HAP-1 (cell line): ENCODE data around the gene TCOF1.

ENCODE experiments used
- DNase-seq, 2 experiments: peaks; one replicate each; pipeline ENCODE4 v3.0.0-alpha.2; 2016 to 2020; ENCODE audit warnings: low spot score in 2 of 2
- H3K27me3 ChIP-seq: fragments of 250-450 bp; sonication (Bioruptor Pico); 2 replicates; pipeline ENCODE4 v1.5.1; 2020; ENCODE audit warnings: low read depth, mild to moderate bottlenecking, moderate library complexity
- H3K36me3 ChIP-seq: fragments of 250-450 bp; sonication (Bioruptor Pico); replicated peaks from 2 replicates; pipeline ENCODE4 v1.5.1; 2020; ENCODE audit warnings: mild to moderate bottlenecking
- H3K4me1 ChIP-seq: fragments of 250-450 bp; sonication (Bioruptor Pico); 2 replicates; pipeline ENCODE4 v1.5.1; 2020; ENCODE audit warnings: mild to moderate bottlenecking
- H3K4me3 ChIP-seq: fragments of 250-450 bp; sonication (Bioruptor Pico); 2 replicates; pipeline ENCODE4 v1.5.1; 2020; ENCODE audit warnings: mild to moderate bottlenecking, moderate library complexity
- H3K9me3 ChIP-seq: fragments of 250-450 bp; sonication (Bioruptor Pico); 2 replicates; pipeline ENCODE4 v1.5.1; 2020; ENCODE audit warnings: mild to moderate bottlenecking, moderate library complexity
- in situ Hi-C: fragments of 300-500 bp; cut with MboI; formaldehyde crosslinking; loops from 3 replicates; pipeline ENCODE4 v1.14.3; 2020; ENCODE audit warnings: low sequenced_read_pairs, inconsistent platforms, mixed read lengths

Gene TCOF1

GRCh38 chr5:150347451-150347850, 10.0 kb upstream of the TCOF1 start:
- Histone ChIP-seq H3K27me3 (no peaks in the 10 kb centered on the region), H3K4me1 (peaks cover 13% of the 10 kb centered on the region), H3K9me3 (no peaks in the 10 kb centered on the region), H3K4me3 (no peak overlapping the region), H3K36me3 (no peaks in the 10 kb centered on the region)
- peak; percentile 63 to 78 for DNase-seq
- in situ Hi-C loops: no loop called here

GRCh38 chr5:150349681-150350275, 7.7 kb upstream of the TCOF1 start:
- DNase-seq: no peak
- Histone ChIP-seq H3K36me3 (no peaks in the 10 kb centered on the region), H3K9me3 (no peaks in the 10 kb centered on the region), H3K4me3 (no peak overlapping the region), H3K4me1 (peaks cover 21% of the 10 kb centered on the region), H3K27me3 (no peaks in the 10 kb centered on the region)
- in situ Hi-C loops: no loop called here

- no peaks in the 10 kb centered on the region for H3K36me3 ChIP-seq
- DNase-seq: peak; percentile 34 to 77
- H3K4me3 ChIP-seq: no peak overlapping the region
- H3K4me1 ChIP-seq: peaks cover 21% of the 10 kb centered on the region
- H3K27me3 ChIP-seq: no peaks in the 10 kb centered on the region
- in situ Hi-C loops: no loop called here
- no peaks in the 10 kb centered on the region for H3K9me3 ChIP-seq
Measured at GRCh38 chr5:150350524-150351344, 6.8 kb upstream of the TCOF1 start.

- peaks cover 17% of the 10 kb centered on the region for H3K4me1 ChIP-seq
- H3K4me3 ChIP-seq: no peak overlapping the region
- in situ Hi-C loops: no loop called here
- DNase-seq: peak in 1 of 2 experiments; percentile 51
- H3K36me3 ChIP-seq: no peaks in the 10 kb centered on the region
- H3K27me3 ChIP-seq: no peaks in the 10 kb centered on the region
- H3K9me3 ChIP-seq: no peaks in the 10 kb centered on the region
Measured at GRCh38 chr5:150352244-150353031, 5.1 kb upstream of the TCOF1 start.

GRCh38 chr5:150353032-150353675, 4.3 kb upstream of the TCOF1 start:
- Histone ChIP-seq H3K36me3 (peaks cover 4% of the 10 kb centered on the region; the same call in 1 of the 2 replicates), H3K4me3 (no peak overlapping the region), H3K9me3 (no peaks in the 10 kb centered on the region), H3K4me1 (peaks cover 12% of the 10 kb centered on the region), H3K27me3 (no peaks in the 10 kb centered on the region)
- in situ Hi-C loops: no loop called here
- DNase-seq: peak; percentile 53 to 55

- no peaks in the 10 kb centered on the region for H3K9me3 ChIP-seq
- DNase-seq: no peak
- H3K36me3 ChIP-seq: peaks cover 19% of the 10 kb centered on the region
- H3K27me3 ChIP-seq: no peaks in the 10 kb centered on the region
- in situ Hi-C loops: no loop called here
- no peak overlapping the region for H3K4me3 ChIP-seq
- H3K4me1 ChIP-seq: peaks cover 16% of the 10 kb centered on the region
Measured at GRCh38 chr5:150355791-150356190, 1.7 kb upstream of the TCOF1 start.

GRCh38 chr5:150356575-150357294, 762 bp upstream of the TCOF1 start:
- DNase-seq: no peak
- Histone ChIP-seq H3K36me3 (peaks cover 28% of the 10 kb centered on the region), H3K27me3 (no peaks in the 10 kb centered on the region), H3K4me3 (peak overlapping the region; percentile 72), H3K4me1 (peaks cover 16% of the 10 kb centered on the region), H3K9me3 (no peaks in the 10 kb centered on the region)
- in situ Hi-C loops: no loop called here

GRCh38 chr5:150358261-150359095, 981 bp downstream of the TCOF1 start:
- in situ Hi-C loops: no loop called here
- DNase-seq: peak in 1 of 2 experiments; percentile 28
- Histone ChIP-seq H3K36me3 (peaks cover 46% of the 10 kb centered on the region), H3K4me1 (peaks cover 11% of the 10 kb centered on the region), H3K9me3 (no peaks in the 10 kb centered on the region), H3K27me3 (no peaks in the 10 kb centered on the region), H3K4me3 (peak overlapping the region; percentile 72)

GRCh38 chr5:150361301-150361700, 3.8 kb downstream of the TCOF1 start:
- peaks cover 9% of the 10 kb centered on the region for H3K4me1 ChIP-seq
- H3K4me3 ChIP-seq: no peak overlapping the region
- peaks cover 72% of the 10 kb centered on the region for H3K36me3 ChIP-seq
- in situ Hi-C loops: no loop called here
- no peak for DNase-seq
- no peaks in the 10 kb centered on the region for H3K9me3 ChIP-seq
- no peaks in the 10 kb centered on the region for H3K27me3 ChIP-seq

GRCh38 chr5:150363185-150363584, 5.7 kb downstream of the TCOF1 start:
- Histone ChIP-seq H3K9me3 (no peaks in the 10 kb centered on the region), H3K36me3 (peaks cover 81% of the 10 kb centered on the region), H3K4me1 (peaks cover 4% of the 10 kb centered on the region), H3K27me3 (no peaks in the 10 kb centered on the region), H3K4me3 (no peak overlapping the region)
- no peak for DNase-seq
- in situ Hi-C loops: no loop called here

GRCh38 chr5:150364004-150364403, 6.5 kb downstream of the TCOF1 start:
- no peaks in the 10 kb centered on the region; the same call in 1 of the 2 replicates for H3K4me1 ChIP-seq
- H3K9me3 ChIP-seq: no peaks in the 10 kb centered on the region
- no peak for DNase-seq
- in situ Hi-C loops: no loop called here
- no peaks in the 10 kb centered on the region for H3K27me3 ChIP-seq
- H3K4me3 ChIP-seq: no peak overlapping the region
- peaks cover 86% of the 10 kb centered on the region for H3K36me3 ChIP-seq

GRCh38 chr5:150368526-150368925, 11.0 kb downstream of the TCOF1 start:
- H3K9me3 ChIP-seq: no peaks in the 10 kb centered on the region
- no peaks in the 10 kb centered on the region for H3K4me1 ChIP-seq
- no peaks in the 10 kb centered on the region for H3K27me3 ChIP-seq
- in situ Hi-C loops: no loop called here
- peaks cover 93% of the 10 kb centered on the region for H3K36me3 ChIP-seq
- no peak overlapping the region for H3K4me3 ChIP-seq
- no peak for DNase-seq
